ENCODE data around the gene HTRA3.

HTRA3 gene

GRCh38 chr4:8297141-8297601 is 27.6 kb downstream of the HTRA3 start:
- FAIRE-seq, result no peak

GRCh38 chr4:8297691-8298485 is 28.3 kb downstream of the HTRA3 start:
- FAIRE-seq, result no peak

- no peak for FAIRE-seq
Measured at GRCh38 chr4:8300832-8301231, 31.3 kb downstream of the HTRA3 start.

GRCh38 chr4:8301851-8302730 is 32.5 kb downstream of the HTRA3 start:
- no peak for FAIRE-seq

- no peak for FAIRE-seq
Measured at GRCh38 chr4:8303081-8303480, 33.5 kb downstream of the HTRA3 start.

- FAIRE-seq, result no peak
Measured at GRCh38 chr4:8303485-8304281, 34.1 kb downstream of the HTRA3 start.

- no peak for FAIRE-seq
Measured at GRCh38 chr4:8304827-8305695, 35.5 kb downstream of the HTRA3 start.

GRCh38 chr4:8305851-8306471 is 36.4 kb downstream of the HTRA3 start:
- no peak for FAIRE-seq

GRCh38 chr4:8306511-8307021 is 37.0 kb downstream of the HTRA3 start:
- FAIRE-seq, result no peak

- FAIRE-seq, result no peak
Measured at GRCh38 chr4:8307121-8307520, 37.6 kb downstream of the HTRA3 start.

GRCh38 chr4:8307714-8308113 is 38.2 kb downstream of the HTRA3 start:
- FAIRE-seq, result no peak

GRCh38 chr4:8308144-8308543 is 38.6 kb downstream of the HTRA3 start:
- no peak for FAIRE-seq

GRCh38 chr4:8308856-8309771 is 39.6 kb downstream of the HTRA3 start:
- FAIRE-seq, result no peak

- FAIRE-seq, result no peak
Measured at GRCh38 chr4:8310306-8310705, 40.8 kb downstream of the HTRA3 start.

- no peak for FAIRE-seq
Measured at GRCh38 chr4:8311101-8312068, 41.8 kb downstream of the HTRA3 start.

GRCh38 chr4:8312069-8312445 is 42.5 kb downstream of the HTRA3 start:
- no peak for FAIRE-seq

GRCh38 chr4:8312976-8313375 is 43.4 kb downstream of the HTRA3 start:
- no peak for FAIRE-seq

- FAIRE-seq, result no peak
Measured at GRCh38 chr4:8314691-8315255, 45.2 kb downstream of the HTRA3 start.
